Lower lobe of right lung (tissue), 2 donors: ENCODE results near the gene NPBWR2. TPM values are rescaled to one million over a fixed set of nuclear protein-coding genes. Genes with fewer than 3 reads are reported as not detected.
A peak's percentile ranks its signal among the peaks of the same experiment; 100 is the strongest.

Experiments
- ATAC-seq, 2 donors: fragments of 200-7000 bp; cut with Tn5 transposase; one replicate each; pipeline ENCODE4 v1.9.1; 2020 to 2022; ENCODE audit warnings: mild to moderate bottlenecking in 2 of 2, moderate library complexity in 2 of 2
- DNase-seq: peaks from one replicate; pipeline ENCODE4 v3.0.0-alpha.2; 2020
- H3K27ac ChIP-seq: fragments of 200-600 bp; one replicate; pipeline ENCODE4 v1.8.0; 2022
- H3K27me3 ChIP-seq: fragments of 200-600 bp; one replicate; pipeline ENCODE4 v1.8.0; 2022; ENCODE audit warnings: low read depth
- H3K36me3 ChIP-seq: fragments of 200-600 bp; one replicate; pipeline ENCODE4 v1.8.0; 2022; ENCODE audit warnings: mild to moderate bottlenecking
- H3K4me1 ChIP-seq: fragments of 200-600 bp; one replicate; pipeline ENCODE4 v1.8.0; 2022
- H3K4me3 ChIP-seq: fragments of 200-600 bp; one replicate; pipeline ENCODE4 v1.8.0; 2022; ENCODE audit warnings: mild to moderate bottlenecking
- H3K9me3 ChIP-seq: fragments of 200-600 bp; one replicate; pipeline ENCODE4 v1.8.0; 2022
- intact Hi-C: fragments of 100-400 bp; cut with DNase I; formaldehyde crosslinking; loops from one replicate; pipeline ENCODE4 v1.11.0; 2022
- total RNA-seq: library from RNA; stranded (reverse); fragmentation: NEBNext Ultra II Directional; extraction: Animal tissue kit (Norgen Biotek cat#: 25700); gene quantifications from one replicate; pipeline ENCODE4 v1.2.1, GENCODE V29; 2021
- TF ChIP-seq, protein P1 (sequence below): fragments of 200-600 bp; IDR thresholded peaks from one replicate; pipeline ENCODE4 v1.8.0; 2022; ENCODE audit warnings: antibody characterized with exemption, mild to moderate bottlenecking
- donor health status: DM: no; HTN: yes; CAD: no; lungs with severe emphysema.

The NPBWR2 gene
- total RNA-seq, 1 donor from 2014 or later: not detected

DNA sequence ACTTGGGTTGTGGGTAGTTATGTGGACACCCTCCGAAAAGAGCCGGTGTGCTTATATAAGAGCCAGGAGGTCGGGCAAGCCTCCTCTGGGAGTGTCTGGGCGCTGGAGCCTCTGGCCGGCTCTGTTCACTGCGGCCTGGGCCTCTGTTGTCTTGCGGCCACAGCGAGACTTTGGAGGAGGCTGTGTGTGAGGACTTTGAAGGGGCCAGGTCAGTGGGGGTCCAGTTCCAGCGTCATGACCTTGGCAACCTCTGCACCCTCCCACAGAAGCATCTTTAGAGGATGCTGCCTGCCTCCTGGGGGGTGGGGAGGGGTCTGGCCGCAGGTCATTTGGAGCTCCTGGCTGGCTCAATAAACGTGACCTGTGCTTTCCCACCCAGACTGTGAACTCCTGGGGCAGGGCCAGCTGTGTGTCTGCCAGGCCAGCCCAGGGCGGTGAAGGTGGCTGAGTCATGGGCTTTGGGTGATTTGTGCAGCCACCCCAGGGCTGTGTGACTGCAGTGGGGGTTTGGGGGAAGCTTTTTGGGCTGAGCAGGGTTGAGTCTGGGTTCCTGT is 43.1 kb downstream of the NPBWR2 start:
- Histone ChIP-seq H3K27ac (no peak overlapping the region), H3K4me3 (peak overlapping the region; percentile 92), H3K27me3 (no peaks in the 10 kb centered on the region), H3K4me1 (peaks cover 33% of the 10 kb centered on the region), H3K36me3 (no peaks in the 10 kb centered on the region), H3K9me3 (no peaks in the 10 kb centered on the region)
- DNase-seq (no peak), ATAC-seq (no peak)
- TF ChIP-seq, protein P1, sequence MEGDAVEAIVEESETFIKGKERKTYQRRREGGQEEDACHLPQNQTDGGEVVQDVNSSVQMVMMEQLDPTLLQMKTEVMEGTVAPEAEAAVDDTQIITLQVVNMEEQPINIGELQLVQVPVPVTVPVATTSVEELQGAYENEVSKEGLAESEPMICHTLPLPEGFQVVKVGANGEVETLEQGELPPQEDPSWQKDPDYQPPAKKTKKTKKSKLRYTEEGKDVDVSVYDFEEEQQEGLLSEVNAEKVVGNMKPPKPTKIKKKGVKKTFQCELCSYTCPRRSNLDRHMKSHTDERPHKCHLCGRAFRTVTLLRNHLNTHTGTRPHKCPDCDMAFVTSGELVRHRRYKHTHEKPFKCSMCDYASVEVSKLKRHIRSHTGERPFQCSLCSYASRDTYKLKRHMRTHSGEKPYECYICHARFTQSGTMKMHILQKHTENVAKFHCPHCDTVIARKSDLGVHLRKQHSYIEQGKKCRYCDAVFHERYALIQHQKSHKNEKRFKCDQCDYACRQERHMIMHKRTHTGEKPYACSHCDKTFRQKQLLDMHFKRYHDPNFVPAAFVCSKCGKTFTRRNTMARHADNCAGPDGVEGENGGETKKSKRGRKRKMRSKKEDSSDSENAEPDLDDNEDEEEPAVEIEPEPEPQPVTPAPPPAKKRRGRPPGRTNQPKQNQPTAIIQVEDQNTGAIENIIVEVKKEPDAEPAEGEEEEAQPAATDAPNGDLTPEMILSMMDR: no peak
- intact Hi-C loops: no loop called here

DNA sequence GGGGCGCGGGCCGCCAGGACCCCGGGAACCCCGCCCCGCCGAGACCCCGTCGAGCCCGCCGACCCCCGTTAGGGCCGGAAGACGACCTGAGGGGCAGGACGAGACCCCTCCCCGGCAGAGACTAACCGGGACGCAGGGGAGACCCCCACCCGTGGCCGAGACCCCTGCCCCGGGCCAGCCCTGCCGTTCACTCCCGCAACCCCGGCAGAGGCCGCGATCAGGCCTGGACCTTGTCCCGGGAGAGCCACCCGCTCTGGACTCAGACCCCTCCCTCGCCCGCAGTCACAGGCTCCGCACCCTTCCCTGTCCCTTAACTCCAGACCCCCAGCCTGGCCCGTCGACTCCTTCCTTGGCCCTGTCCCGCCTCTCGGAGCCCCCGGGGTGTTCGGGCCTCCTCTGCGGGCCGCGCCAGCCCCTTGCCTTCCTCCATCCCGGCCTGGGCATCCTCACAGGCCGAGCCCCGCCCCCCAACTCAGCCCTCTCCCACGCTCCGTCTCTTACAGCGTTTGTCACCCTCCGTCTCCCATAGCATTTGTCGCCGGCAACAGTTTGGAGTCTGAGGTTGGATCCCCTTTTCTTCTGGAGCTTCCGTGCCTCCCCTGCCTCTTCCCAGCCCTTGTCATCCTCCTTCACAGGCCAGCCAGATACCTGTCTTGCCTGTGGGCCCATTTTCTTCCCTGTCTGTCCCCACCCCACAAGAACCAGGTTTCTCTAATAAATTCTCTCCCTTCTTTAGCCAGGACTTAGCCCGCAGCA is 43.8 kb downstream of the NPBWR2 start:
- H3K27me3 ChIP-seq: no peaks in the 10 kb centered on the region
- intact Hi-C loops: no loop called here
- H3K4me1 ChIP-seq: peaks cover 33% of the 10 kb centered on the region
- ATAC-seq (peak; percentile 4 to 31), DNase-seq (no peak)
- H3K4me3 ChIP-seq: peak overlapping the region; percentile 92
- H3K27ac ChIP-seq: peak overlapping the region; percentile 88
- no peaks in the 10 kb centered on the region for H3K9me3 ChIP-seq
- no peaks in the 10 kb centered on the region for H3K36me3 ChIP-seq
- TF ChIP-seq, protein P1: no peak

DNA sequence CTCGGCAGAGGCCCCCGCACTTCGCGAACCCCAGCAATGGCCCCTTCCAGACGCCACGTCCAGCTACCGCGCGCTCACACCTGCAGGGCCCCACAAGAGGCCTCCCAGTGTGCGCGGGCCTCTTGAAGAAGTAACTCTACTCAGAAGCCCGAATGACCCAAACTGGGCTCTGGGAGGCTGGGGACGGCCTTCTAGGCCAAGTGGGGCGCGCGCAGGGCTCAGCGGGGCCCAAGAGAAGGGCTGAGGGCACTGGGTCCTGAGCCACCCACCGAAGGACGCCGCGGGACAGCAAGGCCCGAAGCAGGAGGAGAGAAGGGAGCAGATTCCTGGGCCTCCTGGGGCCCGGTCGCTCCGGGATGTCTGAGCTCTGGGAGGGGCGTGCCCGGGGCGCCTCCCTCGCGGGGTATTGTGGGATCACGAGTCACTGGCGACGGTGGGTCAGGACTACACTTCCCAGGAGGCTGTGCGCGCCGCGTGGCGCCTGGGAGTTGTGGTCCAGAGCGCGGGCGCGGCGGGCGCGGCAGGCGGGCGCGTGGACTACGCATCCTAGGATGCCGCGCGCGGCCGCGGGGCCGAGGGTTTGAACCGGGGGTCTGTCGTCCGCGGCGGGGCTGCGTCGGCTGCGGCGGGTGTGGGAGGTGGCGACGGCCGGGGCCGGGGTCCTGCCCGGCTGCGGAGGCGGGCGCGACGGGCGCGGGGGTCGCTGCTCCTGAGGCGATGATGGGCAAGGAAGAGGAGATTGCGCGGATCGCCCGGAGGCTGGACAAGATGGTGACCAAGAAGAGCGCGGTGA is 44.6 kb downstream of the NPBWR2 start, which contains the start of gene TCEA2:
Gene TCEA2, plus strand, starts transcription at position 603 of the 793 bp plus-strand sequence. Its CDS starts 115 bp downstream, at position 718.
- H3K27me3 ChIP-seq: no peaks in the 10 kb centered on the region
- H3K9me3 ChIP-seq: no peaks in the 10 kb centered on the region
- no peaks in the 10 kb centered on the region for H3K36me3 ChIP-seq
- H3K4me1 ChIP-seq: peaks cover 40% of the 10 kb centered on the region
- peak; percentile 96 to 97 for ATAC-seq
- DNase-seq: peak; percentile 99
- H3K4me3 ChIP-seq: peak within 1 kb of the TSS; percentile 92
- peak within 1 kb of the TSS; percentile 88 for H3K27ac ChIP-seq
- TF ChIP-seq, protein P1: no peak
- intact Hi-C loops: no loop called here

DNA sequence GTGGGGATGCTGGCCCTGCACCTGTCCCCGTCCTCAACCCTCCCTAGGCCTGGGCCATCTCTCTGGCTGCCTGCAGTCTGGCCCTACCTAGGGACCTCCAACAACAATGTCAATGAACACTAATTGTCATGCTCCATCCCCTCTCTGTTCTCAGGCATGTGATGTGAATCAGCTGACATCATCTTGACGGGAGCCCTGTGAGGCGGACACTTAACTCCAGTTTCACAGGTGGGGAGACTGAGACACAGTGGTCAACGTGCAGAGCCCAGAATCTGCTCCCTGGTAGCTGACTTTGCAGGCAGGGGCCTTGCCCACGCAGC is 45.1 kb downstream of the NPBWR2 start:
- Histone ChIP-seq H3K27me3 (peaks cover 3% of the 10 kb centered on the region), H3K4me3 (peak overlapping the region; percentile 92), H3K27ac (peak overlapping the region; percentile 88), H3K9me3 (no peaks in the 10 kb centered on the region), H3K36me3 (no peaks in the 10 kb centered on the region), H3K4me1 (peaks cover 46% of the 10 kb centered on the region)
- TF ChIP-seq, protein P1: no peak
- no peak for DNase-seq
- no peak for ATAC-seq
- intact Hi-C loops: no loop called here

DNA sequence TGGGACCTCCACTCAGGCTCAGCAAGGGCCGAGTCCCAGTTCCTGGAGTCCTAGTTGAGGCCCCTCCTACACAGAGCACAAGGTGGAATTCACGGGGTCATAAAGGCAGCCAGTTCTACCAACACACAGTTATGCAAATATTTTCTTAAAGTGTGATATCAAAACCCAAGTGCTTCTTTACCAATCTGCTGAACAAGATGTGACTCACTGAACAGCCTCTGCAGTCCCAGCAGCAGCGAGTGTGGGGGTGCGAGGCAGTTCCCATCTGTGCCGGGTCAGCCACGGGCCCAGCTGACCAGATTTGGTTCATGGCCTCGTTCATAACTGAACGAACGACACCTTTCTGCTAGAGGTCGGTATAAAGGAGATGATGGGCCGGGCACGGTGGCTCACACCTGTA is 48.8 kb downstream of the NPBWR2 start:
- intact Hi-C loops: no loop called here
- Histone ChIP-seq H3K9me3 (no peaks in the 10 kb centered on the region), H3K36me3 (no peaks in the 10 kb centered on the region), H3K27me3 (peaks cover 28% of the 10 kb centered on the region), H3K27ac (peak overlapping the region; percentile 87), H3K4me1 (peaks cover 48% of the 10 kb centered on the region), H3K4me3 (no peak overlapping the region)
- TF ChIP-seq, protein P1: no peak
- DNase-seq: no peak
- no peak for ATAC-seq
